H9 (cell line): ENCODE measurements around the gene SLC24A3. TPM values are rescaled to one million over a fixed set of nuclear protein-coding genes. Genes with fewer than 3 reads are reported as not detected.

Experiments
- DNase-seq: peaks from one replicate; pipeline ENCODE4 v3.0.0-alpha.2; 2017
- H2AFZ ChIP-seq: one replicate; pipeline ENCODE4 v1.6.1; 2013; ENCODE audit warnings: mild to moderate bottlenecking, low read length, control low read depth, moderate library complexity
- H2AK5ac ChIP-seq: 2 replicates; pipeline ENCODE4 v1.6.1; 2013; ENCODE audit warnings: low read length, control low read depth, mixed read lengths; ENCODE audit not compliant: insufficient read length
- H2BK120ac ChIP-seq: one replicate; pipeline ENCODE4 v1.6.1; 2013; ENCODE audit warnings: low read depth, mild to moderate bottlenecking, low read length, control low read depth, inconsistent platforms; ENCODE audit not compliant: poor library complexity, severe bottlenecking
- H2BK12ac ChIP-seq: 2 replicates; pipeline ENCODE4 v1.6.1; 2013; ENCODE audit warnings: low read length, control low read depth, mixed read lengths, low read depth; ENCODE audit not compliant: insufficient read length
- H2BK15ac ChIP-seq: 2 replicates; pipeline ENCODE4 v1.6.1; 2013; ENCODE audit warnings: low read depth, low read length, control low read depth
- H2BK20ac ChIP-seq: one replicate; pipeline ENCODE4 v1.6.1; 2013; ENCODE audit warnings: low read depth, mild to moderate bottlenecking, low read length, control low read depth, inconsistent platforms; ENCODE audit not compliant: poor library complexity, severe bottlenecking
- H2BK5ac ChIP-seq: 2 replicates; pipeline ENCODE4 v1.6.1; 2013; ENCODE audit warnings: low read length, control low read depth, mixed read lengths; ENCODE audit not compliant: insufficient read length
- H3K14ac ChIP-seq: 2 replicates; pipeline ENCODE4 v1.6.1; 2013; ENCODE audit warnings: low read length, control low read depth; ENCODE audit not compliant: insufficient read depth
- H3K18ac ChIP-seq: 2 replicates; pipeline ENCODE4 v1.6.1; 2013; ENCODE audit warnings: low read depth, mild to moderate bottlenecking, mixed read lengths, low read length, control low read depth; ENCODE audit not compliant: insufficient read length
- H3K23ac ChIP-seq: 2 replicates; pipeline ENCODE4 v1.6.1; 2013; ENCODE audit warnings: low read length, control low read depth, mixed read lengths, low read depth; ENCODE audit not compliant: insufficient read length
- H3K23me2 ChIP-seq: 2 replicates; pipeline ENCODE4 v1.6.1; 2013; ENCODE audit warnings: low read depth, mild to moderate bottlenecking, mixed read lengths, low read length, control low read depth; ENCODE audit not compliant: insufficient read length, poor library complexity, severe bottlenecking
- H3K27ac ChIP-seq: 2 replicates; pipeline ENCODE4 v1.5.1; 2013; ENCODE audit warnings: low read length, control low read depth, mixed read lengths, low read depth; ENCODE audit not compliant: insufficient read length
- H3K27me3 ChIP-seq: 2 replicates; pipeline ENCODE4 v1.6.1; 2013; ENCODE audit warnings: low read length, control low read depth, inconsistent platforms; ENCODE audit not compliant: insufficient read depth
- H3K4ac ChIP-seq: 2 replicates; pipeline ENCODE4 v1.6.1; 2013; ENCODE audit warnings: low read depth, mild to moderate bottlenecking, control low read depth, inconsistent platforms, low read length, moderate library complexity
- H3K4me1 ChIP-seq: 2 replicates; pipeline ENCODE4 v1.6.1; 2013; ENCODE audit warnings: low read length, control low read depth, inconsistent platforms; ENCODE audit not compliant: insufficient read depth
- H3K4me2 ChIP-seq: 2 replicates; pipeline ENCODE4 v1.6.1; 2013; ENCODE audit warnings: low read length, control low read depth, mixed read lengths; ENCODE audit not compliant: insufficient read length, insufficient read depth
- H3K56ac ChIP-seq: 2 replicates; pipeline ENCODE4 v1.6.1; 2013; ENCODE audit warnings: low read depth, mild to moderate bottlenecking, mixed read lengths, low read length, control low read depth; ENCODE audit not compliant: insufficient read length
- H3K79me1 ChIP-seq: 2 replicates; pipeline ENCODE4 v1.6.1; 2013; ENCODE audit warnings: low read depth, mild to moderate bottlenecking, moderate library complexity, low read length, control low read depth, inconsistent platforms; ENCODE audit not compliant: insufficient read depth, poor library complexity, severe bottlenecking
- H3K79me2 ChIP-seq: 2 replicates; pipeline ENCODE4 v1.6.1; 2013; ENCODE audit warnings: low read length, control low read depth, inconsistent platforms; ENCODE audit not compliant: insufficient read depth
- H3K9ac ChIP-seq: 2 replicates; pipeline ENCODE4 v1.6.1; 2013; ENCODE audit warnings: low read length, control low read depth, mixed read lengths; ENCODE audit not compliant: insufficient read length; ENCODE audit errors: extremely low read depth
- H3K9me3 ChIP-seq: one replicate; pipeline ENCODE4 v1.6.1; 2013; ENCODE audit warnings: low read depth, low read length, inconsistent platforms; ENCODE audit not compliant: control insufficient read depth
- H3T11ph ChIP-seq: one replicate; pipeline ENCODE4 v1.6.1; 2013; ENCODE audit warnings: mild to moderate bottlenecking, low read length, control low read depth, inconsistent platforms
- H4K20me1 ChIP-seq: one replicate; pipeline ENCODE4 v1.6.1; 2013; ENCODE audit not compliant: control insufficient read depth, insufficient read length, insufficient read depth
- H4K5ac ChIP-seq: 2 replicates; pipeline ENCODE4 v1.6.1; 2013; ENCODE audit warnings: low read depth, mild to moderate bottlenecking, mixed read lengths, low read length, control low read depth; ENCODE audit not compliant: insufficient read length
- H4K8ac ChIP-seq: replicated peaks from 2 replicates; pipeline ENCODE4 v1.6.1; 2013; ENCODE audit warnings: low read length, control low read depth, mixed read lengths, low read depth; ENCODE audit not compliant: insufficient read length
- H4K91ac ChIP-seq: 2 replicates; pipeline ENCODE4 v1.6.1; 2013; ENCODE audit warnings: low read depth, mild to moderate bottlenecking, moderate library complexity, mixed read lengths, low read length, control low read depth; ENCODE audit not compliant: insufficient read length
- H3K27ac Mint-ChIP-seq, 3 experiments: 2 replicates in 2 of 3; 3 replicates in 1 of 3; pipeline ENCODE4 v1.8.0; 2020 to 2021; ENCODE audit warnings: mixed read lengths in 3 of 3, mild to moderate bottlenecking in 1 of 3, moderate library complexity in 1 of 3
- H3K27me3 Mint-ChIP-seq: 2 replicates; pipeline ENCODE4 v1.8.0; 2021; ENCODE audit warnings: low read depth, mild to moderate bottlenecking, moderate library complexity, mixed read lengths
- H3K36me3 Mint-ChIP-seq, 3 experiments: 2 replicates in 2 of 3; 3 replicates in 1 of 3; pipeline ENCODE4 v1.8.0; 2020 to 2021; ENCODE audit warnings: low read depth in 3 of 3, mixed read lengths in 3 of 3; ENCODE audit not compliant: insufficient read depth in 1 of 3
- H3K4me1 Mint-ChIP-seq, 2 experiments: 2 replicates each; pipeline ENCODE4 v1.8.0; 2020; ENCODE audit warnings: mixed read lengths in 2 of 2
- H3K4me3 Mint-ChIP-seq, 2 experiments: 2 replicates in 1 of 2; 3 replicates in 1 of 2; pipeline ENCODE4 v1.8.0; 2020 to 2021; ENCODE audit warnings: mild to moderate bottlenecking in 2 of 2, mixed read lengths in 2 of 2, moderate library complexity in 1 of 2
- H3K9me3 Mint-ChIP-seq, 2 experiments: 2 replicates in 1 of 2; 3 replicates in 1 of 2; pipeline ENCODE4 v1.8.0; 2020; ENCODE audit warnings: mild to moderate bottlenecking in 2 of 2, mixed read lengths in 2 of 2, moderate library complexity in 1 of 2
- CTCF ChIP-seq: fragments of 200-600 bp; sonication (generic); conservative IDR thresholded peaks from 3 replicates; pipeline ENCODE4 v1.8.0; 2021; ENCODE audit warnings: antibody characterized with exemption, mild to moderate bottlenecking
- WGBS: extraction: QIAGEN DNeasy Blood & Tissue Kit; methylation state at CpG from one replicate; pipeline ENCODE4 v1.1.7; 2013; ENCODE audit warnings: missing lambda C conversion rate, low lambda C conversion rate, mixed read lengths; ENCODE audit not compliant: insufficient read length; ENCODE audit errors: extremely low coverage; 5-methylcytosine and 5-hydroxymethylcytosine counted together
- total RNA-seq: library from RNA; stranded (reverse); gene quantifications from 2 replicates; pipeline ENCODE4 v1.2.1, GENCODE V29; 2021

Gene SLC24A3
- total RNA-seq, 1 experiment from 2014 or later = 0.83 TPM

DNA sequence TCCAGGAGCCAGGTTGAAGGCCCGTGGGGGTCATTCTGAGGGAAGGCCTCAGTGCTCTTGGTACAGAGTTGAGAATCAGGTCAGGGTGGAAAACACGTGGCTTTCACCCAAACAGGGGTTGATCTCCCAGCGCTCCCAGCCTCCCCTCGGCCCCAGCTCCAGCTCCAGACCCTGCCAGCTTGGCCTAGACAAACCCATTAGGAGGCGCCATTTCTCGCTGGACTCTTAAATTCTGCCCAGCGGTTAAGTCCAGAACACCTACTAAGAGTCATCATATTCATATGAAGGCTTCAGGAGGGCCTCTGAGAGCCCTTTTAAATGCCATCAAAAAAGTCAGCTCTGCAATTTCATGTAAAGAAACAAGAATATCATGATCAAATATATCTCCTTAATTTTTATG, 387.6 kb downstream of the SLC24A3 start:
- Histone ChIP-seq H3K4me2 (no peak overlapping the region), H4K5ac (no peak overlapping the region), H3K14ac (no peak overlapping the region), H2BK20ac (no peak overlapping the region), H3K23ac (no peak overlapping the region), H3K23me2 (no peaks in the 10 kb centered on the region), H3K79me1 (no peaks in the 10 kb centered on the region), H3K18ac (no peak overlapping the region), H3K9ac (no peak overlapping the region), H3K4me1 (no peaks in the 10 kb centered on the region; the same call in 1 of the 2 replicates), H3K9me3 (no peaks in the 10 kb centered on the region), H3K27me3 (no peaks in the 10 kb centered on the region), H2AK5ac (no peak overlapping the region), H3K4ac (no peak overlapping the region), H3T11ph (no peak overlapping the region), H4K20me1 (no peaks in the 10 kb centered on the region), H4K91ac (no peak overlapping the region), H3K56ac (no peak overlapping the region), H2AFZ (no peak overlapping the region), H4K8ac (no peak overlapping the region), H2BK5ac (no peak overlapping the region), H3K27ac (no peak overlapping the region), H3K79me2 (no peaks in the 10 kb centered on the region), H2BK12ac (no peak overlapping the region), H2BK120ac (no peak overlapping the region), H2BK15ac (no peak overlapping the region)
- H3K36me3 Mint-ChIP-seq = peaks cover 0 to 5% (median 0%) of the 10 kb centered on the region in 3 experiments; a peak in 4 of 7 replicates
- TF ChIP-seq CTCF = peak; percentile 36; the same call in 2 of the 3 replicates
- no peak overlapping the region for H3K27ac Mint-ChIP-seq
- DNase-seq = peak; percentile 38
- H3K9me3 Mint-ChIP-seq = peaks cover 0 to 5% of the 10 kb centered on the region in 2 experiments; a peak in 2 of 5 replicates
- no CpG with 5 or more reads among the region's 7 CpGs for WGBS
- peaks cover 28 to 38% of the 10 kb centered on the region in 2 experiments for H3K4me1 Mint-ChIP-seq
- H3K27me3 Mint-ChIP-seq = no peaks in the 10 kb centered on the region; the same call in 1 of the 2 replicates
- no peak overlapping the region for H3K4me3 Mint-ChIP-seq
